MM.1S (cell line): ENCODE results near the gene VPS9D1.

Experiments
- DNase-seq: peaks from one replicate; pipeline ENCODE4 v3.0.0-alpha.2; 2015
- H2AFZ ChIP-seq: fragments of 300-600 bp; sonication (generic); 2 replicates; pipeline ENCODE4 v1.6.0; 2016; ENCODE audit warnings: antibody characterized with exemption, low read length
- H3F3A ChIP-seq: fragments of 300-600 bp; sonication (generic); 2 replicates; pipeline ENCODE4 v1.6.1; 2016; ENCODE audit warnings: mild to moderate bottlenecking, antibody characterized with exemption, low read length, moderate library complexity, mixed read lengths; ENCODE audit not compliant: insufficient read depth
- H3K27ac ChIP-seq: fragments of 300-600 bp; sonication (generic); 2 replicates; pipeline ENCODE4 v1.5.1; 2016; ENCODE audit warnings: mild to moderate bottlenecking, low read length
- H3K27me3 ChIP-seq: fragments of 300-600 bp; sonication (generic); replicated peaks from 2 replicates; pipeline ENCODE4 v1.6.0; 2016; ENCODE audit warnings: low read length; ENCODE audit not compliant: insufficient read depth
- H3K36me3 ChIP-seq: fragments of 300-600 bp; sonication (generic); replicated peaks from 2 replicates; pipeline ENCODE4 v1.6.1; 2016; ENCODE audit warnings: mild to moderate bottlenecking, low read length, mixed read lengths; ENCODE audit not compliant: insufficient read depth
- H3K4me1 ChIP-seq: fragments of 300-600 bp; sonication (generic); 2 replicates; pipeline ENCODE4 v1.6.1; 2016; ENCODE audit warnings: low read length, mixed read lengths
- H3K4me2 ChIP-seq: fragments of 300-600 bp; sonication (generic); 2 replicates; pipeline ENCODE4 v1.6.0; 2016; ENCODE audit warnings: low read depth, low read length
- H3K4me3 ChIP-seq: fragments of 300-600 bp; sonication (generic); 2 replicates; pipeline ENCODE4 v1.5.1; 2016; ENCODE audit warnings: low read length, mixed read lengths
- H3K79me2 ChIP-seq: fragments of 300-600 bp; sonication (generic); 2 replicates; pipeline ENCODE4 v1.6.1; 2016; ENCODE audit warnings: mixed run types, low read length, mixed read lengths
- H3K9ac ChIP-seq: fragments of 300-600 bp; sonication (generic); 2 replicates; pipeline ENCODE4 v1.6.1; 2016; ENCODE audit warnings: low read length, mixed read lengths
- H3K9me2 ChIP-seq: fragments of 300-600 bp; sonication (generic); replicated peaks from 2 replicates; pipeline ENCODE4 v1.6.1; 2016; ENCODE audit warnings: mild to moderate bottlenecking, low read length, mixed read lengths; ENCODE audit not compliant: insufficient read depth
- H3K9me3 ChIP-seq: fragments of 300-600 bp; sonication (generic); replicated peaks from 2 replicates; pipeline ENCODE4 v1.6.1; 2016; ENCODE audit warnings: mild to moderate bottlenecking, low read length, mixed read lengths; ENCODE audit not compliant: insufficient read depth
- H4K20me1 ChIP-seq: fragments of 300-600 bp; sonication (generic); 2 replicates; pipeline ENCODE4 v1.6.1; 2016; ENCODE audit warnings: mild to moderate bottlenecking, low read length, moderate library complexity, mixed read lengths; ENCODE audit not compliant: insufficient read depth
- CTCF ChIP-seq: fragments of 300-600 bp; sonication (generic); IDR thresholded peaks from 2 replicates; pipeline ENCODE4 v1.5.1; 2016; ENCODE audit warnings: antibody characterized with exemption, low read length, mixed read lengths
- EZH2 ChIP-seq: fragments of 300-600 bp; sonication (generic); optimal IDR thresholded peaks from 2 replicates; pipeline ENCODE3; 2017; ENCODE audit warnings: low read depth, mild to moderate bottlenecking, antibody characterized with exemption, low read length, mixed read lengths
- EZH2phosphoT487 ChIP-seq: fragments of 300-600 bp; sonication (generic); IDR thresholded peaks from 2 replicates; pipeline ENCODE4 v1.6.1; 2018; ENCODE audit warnings: antibody characterized with exemption, low read length

Gene VPS9D1

GRCh38 chr16:89704281-89704680 lies 16.4 kb downstream of the VPS9D1 start:
- Histone ChIP-seq H3K27ac (no peak overlapping the region), H3K4me2 (no peak overlapping the region), H2AFZ (no peak overlapping the region), H3K27me3 (no peaks in the 10 kb centered on the region), H3K9me2 (no peaks in the 10 kb centered on the region), H3K4me3 (no peak overlapping the region), H3K36me3 (no peaks in the 10 kb centered on the region), H3F3A (peaks cover 6% of the 10 kb centered on the region; the same call in 1 of the 2 replicates), H3K4me1 (0 out of 2 replicates have a peak, but pooled peaks cover 3% of the 10 kb centered on the region), H3K79me2 (no peaks in the 10 kb centered on the region; the same call in 1 of the 2 replicates), H3K9me3 (no peaks in the 10 kb centered on the region), H3K9ac (no peak overlapping the region), H4K20me1 (no peaks in the 10 kb centered on the region)
- TF ChIP-seq EZH2 (no peak), CTCF (no peak), EZH2phosphoT487 (no peak)
- no peak for DNase-seq

GRCh38 chr16:89701425-89702406 lies 19.0 kb downstream of the VPS9D1 start, which contains the start of gene SPATA2L:
Gene SPATA2L (minus strand): TSS chr16:89701705. CDS start chr16:89701232, 473 bp downstream.
- H3K4me1 ChIP-seq: 0 out of 2 replicates have a peak, but pooled peaks cover 3% of the 10 kb centered on the region
- H3K4me2 ChIP-seq: peak within 1 kb of the TSS; percentile 78
- H3K79me2 ChIP-seq: no peaks in the 10 kb centered on the region; the same call in 1 of the 2 replicates
- peak within 1 kb of the TSS; percentile 86 for H3K27ac ChIP-seq
- peak within 1 kb of the TSS; percentile 66 for H3K4me3 ChIP-seq
- H3F3A ChIP-seq: peaks cover 6% of the 10 kb centered on the region; the same call in 1 of the 2 replicates
- no peaks in the 10 kb centered on the region for H4K20me1 ChIP-seq
- H3K36me3 ChIP-seq: no peaks in the 10 kb centered on the region
- H2AFZ ChIP-seq: no peak within 1 kb of the TSS
- peak; percentile 91 for DNase-seq
- H3K9ac ChIP-seq: peak within 1 kb of the TSS; percentile 75
- H3K9me3 ChIP-seq: no peaks in the 10 kb centered on the region
- no peak for TF ChIP-seq CTCF
- TF ChIP-seq EZH2: no peak
- TF ChIP-seq EZH2phosphoT487: no peak
- H3K9me2 ChIP-seq: no peaks in the 10 kb centered on the region
- H3K27me3 ChIP-seq: no peaks in the 10 kb centered on the region

- H3K9ac ChIP-seq: peak overlapping the region; percentile 75
- no peaks in the 10 kb centered on the region for H3K9me2 ChIP-seq
- H3K4me1 ChIP-seq: 0 out of 2 replicates have a peak, but pooled peaks cover 3% of the 10 kb centered on the region
- peak overlapping the region; percentile 62 for H3K4me3 ChIP-seq
- H3K27me3 ChIP-seq: no peaks in the 10 kb centered on the region
- peak overlapping the region; percentile 78 for H3K4me2 ChIP-seq
- H3K27ac ChIP-seq: peak overlapping the region; percentile 86
- H4K20me1 ChIP-seq: no peaks in the 10 kb centered on the region
- H3F3A ChIP-seq: peaks cover 6% of the 10 kb centered on the region; the same call in 1 of the 2 replicates
- no peak overlapping the region for H2AFZ ChIP-seq
- H3K36me3 ChIP-seq: no peaks in the 10 kb centered on the region
- DNase-seq: peak; percentile 63
- TF ChIP-seq CTCF: peak; percentile 16; the same call in 1 of the 2 replicates
- no peak for TF ChIP-seq EZH2
- no peaks in the 10 kb centered on the region; the same call in 1 of the 2 replicates for H3K79me2 ChIP-seq
- no peaks in the 10 kb centered on the region for H3K9me3 ChIP-seq
Observed at GRCh38 chr16:89700649-89701424, 19.9 kb downstream of the VPS9D1 start.
